Thymus (tissue), 11 donors: ENCODE results near the gene THRB. TPM values are rescaled to one million over a fixed set of nuclear protein-coding genes. Genes with fewer than 3 reads are reported as not detected.
"Not testable (repeated sequence)": the region's sequence is repeated elsewhere in the genome, so short reads cannot be mapped to it uniquely, and the experiment has no call there.

Experiments used
- DNase-seq, 9 donors: peaks; one replicate each; pipeline ENCODE4 v3.0.0-alpha.2; 2013; ENCODE audit warnings: low spot score in 9 of 9, low read depth in 6 of 9, missing footprints in 1 of 9
- H3K27ac ChIP-seq, 2 donors: one replicate each; pipeline ENCODE4 v1.5.1; 2013; ENCODE audit warnings: control low read depth in 1 of 2, low read depth in 1 of 2, low read length in 1 of 2, mild to moderate bottlenecking in 1 of 2, moderate library complexity in 1 of 2
- H3K27me3 ChIP-seq, 2 donors: one replicate each; pipeline ENCODE4 v1.5.1; 2013; ENCODE audit warnings: low read length in 1 of 2; ENCODE audit not compliant: control insufficient read depth in 2 of 2, insufficient read depth in 1 of 2
- H3K36me3 ChIP-seq, 2 donors: one replicate each; pipeline ENCODE4 v1.5.1; 2013; ENCODE audit warnings: low read length in 1 of 2, mild to moderate bottlenecking in 1 of 2, moderate library complexity in 1 of 2; ENCODE audit not compliant: control insufficient read depth in 2 of 2, insufficient read depth in 2 of 2
- H3K4me1 ChIP-seq, 2 donors: one replicate each; pipeline ENCODE4 v1.5.1; 2013; ENCODE audit warnings: low read length in 2 of 2; ENCODE audit not compliant: control insufficient read depth in 2 of 2, insufficient read depth in 2 of 2
- H3K4me3 ChIP-seq, 2 donors: one replicate each; pipeline ENCODE4 v1.5.1; 2013; ENCODE audit warnings: low read length in 2 of 2, control low read depth in 1 of 2, mild to moderate bottlenecking in 1 of 2
- H3K9me3 ChIP-seq, 2 donors: one replicate each; pipeline ENCODE4 v1.5.1; 2013; ENCODE audit warnings: low read length in 1 of 2, mild to moderate bottlenecking in 1 of 2; ENCODE audit not compliant: control insufficient read depth in 2 of 2, insufficient read depth in 1 of 2
- WGBS: extraction: QIAGEN DNeasy Blood & Tissue Kit; methylation state at CpG from one replicate; pipeline ENCODE4 v1.1.7; 2013; 5-methylcytosine and 5-hydroxymethylcytosine counted together
- polyA plus RNA-seq: library from polyadenylated mRNA; stranded (reverse); fragments of 200-250 nt; gene quantifications from one replicate; pipeline ENCODE4 v1.2.3, GENCODE V29; 2013
- total RNA-seq: library from RNA; stranded (reverse); fragments of 120-200 nt; gene quantifications from one replicate; pipeline ENCODE4 v1.2.4, GENCODE V29; 2013
- donor health status: healthy.

Gene THRB
- total and polyA plus RNA-seq, 2 donors: 2.2 to 3.5 TPM

GRCh38 chr3:24433838-24434591, 60.6 kb downstream of the THRB start:
- no peaks in the 10 kb centered on the region for H3K9me3 ChIP-seq
- no peak overlapping the region for H3K4me3 ChIP-seq
- H3K27me3 ChIP-seq: no peaks in the 10 kb centered on the region
- H3K27ac ChIP-seq: no peak overlapping the region
- 83% methylated on average over 5 of the region's 5 CpGs for WGBS
- no peaks in the 10 kb centered on the region for H3K4me1 ChIP-seq
- no peaks in the 10 kb centered on the region for H3K36me3 ChIP-seq
- DNase-seq: no peak

- Histone ChIP-seq H3K27me3 (no peaks in the 10 kb centered on the region), H3K36me3 (no peaks in the 10 kb centered on the region), H3K4me1 (no peaks in the 10 kb centered on the region), H3K27ac (no peak overlapping the region), H3K4me3 (no peak overlapping the region), H3K9me3 (no peaks in the 10 kb centered on the region)
- no peak for DNase-seq
These were observed 61.7 kb downstream of the THRB start for GRCh38 chr3:24432989-24433388.

DNA sequence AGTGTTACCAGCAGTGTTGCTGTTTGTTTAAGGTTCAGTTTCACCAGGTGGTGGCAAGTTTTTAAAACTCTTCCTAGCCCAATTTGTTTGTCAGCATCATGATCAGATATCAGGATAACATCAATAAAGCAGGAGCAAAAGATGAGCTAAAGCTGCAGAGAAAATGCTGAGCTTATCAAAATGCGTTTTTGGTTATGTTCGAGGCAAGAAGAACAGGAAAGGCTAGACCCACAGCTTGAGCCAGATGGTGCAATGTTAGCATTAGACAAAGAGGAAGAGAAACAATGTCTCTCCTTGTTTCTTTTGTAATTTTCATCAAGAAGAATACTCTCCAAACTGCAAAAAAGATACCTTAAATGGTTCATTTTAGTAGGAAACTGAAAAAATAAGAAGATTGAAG, 66.2 kb downstream of the THRB start:
- Histone ChIP-seq H3K4me1 (no peaks in the 10 kb centered on the region), H3K9me3 (no peaks in the 10 kb centered on the region), H3K36me3 (no peaks in the 10 kb centered on the region), H3K27ac (no peak overlapping the region), H3K27me3 (no peaks in the 10 kb centered on the region), H3K4me3 (no peak overlapping the region)
- 10% methylated on average over 2 of the region's 2 CpGs for WGBS
- DNase-seq: no peak

DNA sequence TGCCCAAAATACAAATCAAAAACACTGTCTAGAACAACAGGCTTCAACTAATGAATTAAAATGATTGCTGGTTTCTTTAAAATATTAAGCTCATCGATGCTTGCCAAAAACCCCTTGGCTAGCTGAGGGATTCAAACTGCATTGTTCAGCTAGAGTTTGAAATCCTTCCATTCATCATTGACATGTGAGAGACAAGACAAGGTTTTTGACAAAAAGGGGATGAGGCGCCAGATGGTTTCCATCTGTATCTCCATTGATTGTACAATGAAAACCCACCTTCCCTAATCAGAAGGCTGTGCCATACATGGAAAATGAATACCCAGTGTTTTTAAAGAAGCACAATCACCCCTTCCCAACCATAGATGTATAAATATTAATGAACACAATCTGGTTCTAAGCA, 67.8 kb downstream of the THRB start:
- H3K9me3 ChIP-seq: no peaks in the 10 kb centered on the region
- no peaks in the 10 kb centered on the region for H3K4me1 ChIP-seq
- H3K4me3 ChIP-seq: no peak overlapping the region
- 97% methylated on average over 2 of the region's 2 CpGs for WGBS
- H3K36me3 ChIP-seq: no peaks in the 10 kb centered on the region
- no peak overlapping the region for H3K27ac ChIP-seq
- DNase-seq: no peak
- no peaks in the 10 kb centered on the region for H3K27me3 ChIP-seq

DNA sequence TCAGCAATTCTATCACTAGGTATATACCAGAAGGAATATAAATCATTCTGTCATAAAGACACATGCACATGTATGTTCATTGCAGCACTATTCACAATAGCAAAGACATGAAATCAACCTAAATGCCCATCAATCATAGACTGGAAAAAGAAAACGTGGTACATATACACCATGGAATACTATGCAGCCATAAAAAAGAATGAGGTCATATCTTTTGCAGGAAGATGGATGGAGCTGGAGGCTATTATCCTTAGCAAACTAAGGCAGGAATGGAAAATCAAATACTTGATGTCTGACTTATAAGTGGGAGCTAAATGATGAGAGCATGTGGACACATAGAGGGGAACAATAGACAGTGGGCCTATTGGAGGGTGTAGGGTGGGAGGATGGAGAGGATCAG, 73.8 kb downstream of the THRB start:
- H3K4me3 ChIP-seq, H3K36me3 ChIP-seq, H3K27ac ChIP-seq, H3K4me1 ChIP-seq, H3K27me3 ChIP-seq, H3K9me3 ChIP-seq, DNase-seq: not testable (repeated sequence)
- 97% methylated on average over 1 of the region's 1 CpG for WGBS

DNA sequence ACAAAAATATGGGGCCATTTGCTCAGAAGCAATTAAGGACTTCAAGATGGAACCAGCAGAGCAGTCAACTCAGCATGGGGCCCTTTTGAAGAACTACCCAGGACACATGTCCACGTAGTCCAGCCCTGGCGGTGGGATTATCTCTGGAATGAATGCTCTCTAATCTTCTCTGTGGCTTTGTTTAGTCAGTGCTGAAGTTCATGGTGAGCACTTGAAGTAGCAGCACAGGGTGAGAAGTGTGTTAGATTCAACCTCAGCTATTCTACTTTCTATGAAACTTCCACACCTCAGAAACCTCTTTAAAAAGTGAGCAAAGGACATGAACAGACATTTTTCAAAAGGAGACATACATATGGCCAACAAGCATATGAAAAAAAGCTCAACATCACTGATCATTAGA, 74.4 kb downstream of the THRB start:
- Histone ChIP-seq H3K4me3 (no peak overlapping the region), H3K27ac (no peak overlapping the region), H3K4me1 (no peaks in the 10 kb centered on the region), H3K9me3 (no peaks in the 10 kb centered on the region), H3K36me3 (no peaks in the 10 kb centered on the region), H3K27me3 (no peaks in the 10 kb centered on the region)
- WGBS: 96% methylated on average over 2 of the region's 2 CpGs
- DNase-seq: no peak

- Histone ChIP-seq H3K27me3 (no peaks in the 10 kb centered on the region), H3K27ac (no peak overlapping the region), H3K9me3 (no peaks in the 10 kb centered on the region), H3K36me3 (no peaks in the 10 kb centered on the region), H3K4me3 (no peak overlapping the region), H3K4me1 (no peaks in the 10 kb centered on the region)
- WGBS: 95% methylated on average over 3 of the region's 3 CpGs
- no peak for DNase-seq
These were observed 75.4 kb downstream of the THRB start for GRCh38 chr3:24419067-24419791.

GRCh38 chr3:24417730-24418129, 76.9 kb downstream of the THRB start:
- 92% methylated on average over 2 of the region's 2 CpGs for WGBS
- H3K9me3 ChIP-seq: no peaks in the 10 kb centered on the region

DNA sequence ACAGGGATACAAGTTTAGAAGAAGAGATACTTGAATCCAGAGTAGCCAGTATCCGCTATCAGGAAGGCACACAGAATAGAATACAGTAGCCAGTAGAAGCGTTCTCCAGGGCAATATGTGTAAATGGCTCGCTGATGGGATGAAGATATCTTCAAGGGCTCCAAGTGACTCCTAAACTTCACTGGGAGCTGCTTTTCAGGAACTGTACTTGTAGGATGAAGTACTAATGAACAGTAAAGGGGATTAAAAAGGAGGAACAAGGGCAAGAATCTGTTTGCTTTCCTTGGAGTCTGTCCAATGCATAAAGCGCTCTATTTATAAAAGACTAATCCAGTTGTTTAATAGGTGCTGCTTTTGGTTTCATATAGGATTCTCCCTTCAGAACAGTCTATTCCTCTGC, 78.4 kb downstream of the THRB start:
- no peak for DNase-seq
- no peaks in the 10 kb centered on the region for H3K36me3 ChIP-seq
- H3K27me3 ChIP-seq: no peaks in the 10 kb centered on the region
- H3K4me1 ChIP-seq: no peaks in the 10 kb centered on the region
- no peaks in the 10 kb centered on the region for H3K9me3 ChIP-seq
- H3K4me3 ChIP-seq: no peak overlapping the region
- 96% methylated on average over 4 of the region's 4 CpGs for WGBS
- H3K27ac ChIP-seq: no peak overlapping the region

More at GRCh38 chr3:24417730-24418129, 76.9 kb downstream of the THRB start:
- Histone ChIP-seq H3K27me3 (no peaks in the 10 kb centered on the region), H3K36me3 (no peaks in the 10 kb centered on the region), H3K4me1 (no peaks in the 10 kb centered on the region), H3K27ac (no peak overlapping the region), H3K4me3 (no peak overlapping the region)
- no peak for DNase-seq
